PC-3 (cell line): Measurements from ENCODE around the gene RYR2. TPM values are rescaled to one million over a fixed set of nuclear protein-coding genes. Genes with fewer than 3 reads are reported as not detected.

ENCODE experiments used
- ATAC-seq: fragments of 200-7000 bp; cut with Tn5 transposase; 2 replicates; pipeline ENCODE4 v1.9.1; 2020; ENCODE audit warnings: mild to moderate bottlenecking, moderate library complexity
- BruUV-seq: library from RNA; stranded (reverse); fragments of 400-500 nt; replicated peaks from 2 replicates; lab custom pipeline; 2021; lab: Mats Ljungman, UMichigan
- CTCF ChIA-PET: fragments of 300-600 bp; sonication (Branson Sonifier 250); formaldehyde crosslinking; loops from one replicate; lab custom pipeline; 2022; ENCODE audit warnings: antibody characterized with exemption; lab: Charles Lee
- POLR2A ChIA-PET: fragments of 300-600 bp; sonication (Branson Sonifier 250); formaldehyde crosslinking; loops from one replicate; lab custom pipeline; 2022; ENCODE audit warnings: antibody characterized with exemption; ENCODE audit not compliant: unreplicated experiment; lab: Charles Lee
- DNase-seq: peaks from one replicate; pipeline ENCODE4 v3.0.0-alpha.2; 2015
- H2AFZ ChIP-seq: fragments of 300-600 bp; sonication (generic); 2 replicates; pipeline ENCODE4 v1.6.0; 2016; ENCODE audit warnings: antibody characterized with exemption, low read length
- H3F3A ChIP-seq: fragments of 300-600 bp; sonication (generic); one replicate; pipeline ENCODE4 v1.6.0; 2017; ENCODE audit warnings: antibody characterized with exemption, low read length, control low read depth, mild to moderate bottlenecking; ENCODE audit not compliant: unreplicated experiment
- H3K27ac ChIP-seq: fragments of 300-600 bp; sonication (generic); 2 replicates; pipeline ENCODE4 v1.5.1; 2016; ENCODE audit warnings: mild to moderate bottlenecking, low read length
- H3K27me3 ChIP-seq: fragments of 300-600 bp; sonication (generic); 2 replicates; pipeline ENCODE4 v1.6.1; 2016; ENCODE audit warnings: low read length, mixed read lengths
- H3K36me3 ChIP-seq: fragments of 300-600 bp; sonication (generic); 2 replicates; pipeline ENCODE4 v1.6.1; 2016; ENCODE audit warnings: low read depth, mixed run types, low read length, mixed read lengths
- H3K4me1 ChIP-seq: fragments of 300-600 bp; sonication (generic); 2 replicates; pipeline ENCODE4 v1.5.1; 2016; ENCODE audit warnings: low read length; ENCODE audit not compliant: insufficient read depth
- H3K4me2 ChIP-seq: fragments of 300-600 bp; sonication (generic); 2 replicates; pipeline ENCODE4 v1.6.0; 2016; ENCODE audit warnings: low read length
- H3K4me3 ChIP-seq: fragments of 300-600 bp; sonication (generic); 2 replicates; pipeline ENCODE4 v1.5.1; 2016; ENCODE audit warnings: mild to moderate bottlenecking, low read length, mixed read lengths
- H3K79me2 ChIP-seq: fragments of 300-600 bp; sonication (generic); 2 replicates; pipeline ENCODE4 v1.6.1; 2017; ENCODE audit warnings: low read length, mixed read lengths
- H3K9ac ChIP-seq: fragments of 300-600 bp; sonication (generic); 2 replicates; pipeline ENCODE4 v1.6.0; 2016; ENCODE audit warnings: mild to moderate bottlenecking, low read length
- H3K9me2 ChIP-seq: fragments of 300-600 bp; sonication (generic); replicated peaks from 2 replicates; pipeline ENCODE4 v1.6.1; 2016; ENCODE audit warnings: mixed run types, low read length, mixed read lengths
- H3K9me3 ChIP-seq: fragments of 300-600 bp; sonication (generic); 2 replicates; pipeline ENCODE4 v1.6.1; 2016; ENCODE audit warnings: low read length, mixed read lengths
- H4K20me1 ChIP-seq: fragments of 300-600 bp; sonication (generic); 2 replicates; pipeline ENCODE4 v1.6.1; 2016; ENCODE audit warnings: low read length, mixed read lengths
- EZH2 ChIP-seq: fragments of 300-600 bp; sonication (generic); IDR thresholded peaks from one replicate; pipeline ENCODE4 v1.6.1; 2017; ENCODE audit warnings: antibody characterized with exemption, mild to moderate bottlenecking, low read length; ENCODE audit not compliant: unreplicated experiment
- EZH2phosphoT487 ChIP-seq: fragments of 300-600 bp; sonication (generic); IDR thresholded peaks from 2 replicates; pipeline ENCODE4 v1.6.1; 2018; ENCODE audit warnings: mild to moderate bottlenecking, antibody characterized with exemption, low read length, borderline replicate concordance
- intact Hi-C: fragments of 100-400 bp; cut with micrococcal nuclease; formaldehyde crosslinking; loops from 2 replicates; pipeline ENCODE4 v1.9.0; 2023
- total RNA-seq: library from RNA; depleted of rRNA; stranded (reverse); fragments of >200 nt; gene quantifications from 2 replicates; pipeline ENCODE4 v1.2.3, GENCODE V29; 2014
- TF ChIP-seq, protein P1 (sequence below): fragments of 300-600 bp; sonication (generic); conservative IDR thresholded peaks from 2 replicates; pipeline ENCODE4 v1.5.1; 2017; ENCODE audit warnings: antibody characterized with exemption, low read depth, mild to moderate bottlenecking, low read length

RYR2 gene
- total RNA-seq, 1 experiment from 2014 or later = not detected

DNA sequence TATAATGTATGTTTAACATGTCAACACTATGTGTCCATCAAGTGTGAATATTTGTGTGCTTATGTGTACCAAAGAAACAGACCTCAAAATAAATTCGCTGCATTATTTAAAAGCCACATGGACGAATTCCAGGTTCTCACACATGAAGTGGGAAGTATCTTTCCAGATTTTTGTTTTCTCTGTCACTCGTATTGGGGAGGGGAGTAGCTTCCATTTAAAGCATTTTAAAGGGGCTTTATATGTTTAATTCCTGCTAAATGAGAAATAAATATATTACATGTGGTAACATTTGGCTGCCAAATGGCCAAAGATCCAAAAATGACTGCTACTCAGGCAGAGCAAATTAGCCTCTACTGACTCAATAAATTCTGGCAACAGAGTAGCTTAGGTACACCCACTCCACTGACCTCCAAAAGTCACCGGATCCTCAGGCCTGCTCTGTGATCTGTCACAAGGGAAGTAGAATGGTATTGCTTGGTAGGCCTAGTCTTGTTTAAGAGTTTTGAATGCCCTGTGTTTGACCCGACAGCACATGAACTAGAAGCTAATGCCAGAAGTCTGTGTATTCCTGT, 670.7 kb downstream of the RYR2 start:
- H3K4me3 ChIP-seq = no peak overlapping the region
- no peak overlapping the region for H3K4me2 ChIP-seq
- CTCF ChIA-PET = no interaction called here
- H3K4me1 ChIP-seq = no peaks in the 10 kb centered on the region
- no peaks in the 10 kb centered on the region for H3K36me3 ChIP-seq
- H3F3A ChIP-seq = no peaks in the 10 kb centered on the region
- H3K9ac ChIP-seq = no peak overlapping the region
- no peaks in the 10 kb centered on the region for H4K20me1 ChIP-seq
- H3K27ac ChIP-seq = no peak overlapping the region
- no peak for ATAC-seq
- H3K27me3 ChIP-seq = 0 out of 2 replicates have a peak, but pooled peaks cover 5% of the 10 kb centered on the region
- DNase-seq = no peak
- no peak overlapping the region for H2AFZ ChIP-seq
- no TSS peak for BruUV-seq
- POLR2A ChIA-PET = no interaction called here
- TF ChIP-seq, protein P1, sequence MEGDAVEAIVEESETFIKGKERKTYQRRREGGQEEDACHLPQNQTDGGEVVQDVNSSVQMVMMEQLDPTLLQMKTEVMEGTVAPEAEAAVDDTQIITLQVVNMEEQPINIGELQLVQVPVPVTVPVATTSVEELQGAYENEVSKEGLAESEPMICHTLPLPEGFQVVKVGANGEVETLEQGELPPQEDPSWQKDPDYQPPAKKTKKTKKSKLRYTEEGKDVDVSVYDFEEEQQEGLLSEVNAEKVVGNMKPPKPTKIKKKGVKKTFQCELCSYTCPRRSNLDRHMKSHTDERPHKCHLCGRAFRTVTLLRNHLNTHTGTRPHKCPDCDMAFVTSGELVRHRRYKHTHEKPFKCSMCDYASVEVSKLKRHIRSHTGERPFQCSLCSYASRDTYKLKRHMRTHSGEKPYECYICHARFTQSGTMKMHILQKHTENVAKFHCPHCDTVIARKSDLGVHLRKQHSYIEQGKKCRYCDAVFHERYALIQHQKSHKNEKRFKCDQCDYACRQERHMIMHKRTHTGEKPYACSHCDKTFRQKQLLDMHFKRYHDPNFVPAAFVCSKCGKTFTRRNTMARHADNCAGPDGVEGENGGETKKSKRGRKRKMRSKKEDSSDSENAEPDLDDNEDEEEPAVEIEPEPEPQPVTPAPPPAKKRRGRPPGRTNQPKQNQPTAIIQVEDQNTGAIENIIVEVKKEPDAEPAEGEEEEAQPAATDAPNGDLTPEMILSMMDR = no peak
- TF ChIP-seq EZH2 (no peak), EZH2phosphoT487 (no peak)
- intact Hi-C loops = no loop called here
- no peaks in the 10 kb centered on the region for H3K9me2 ChIP-seq
- no peaks in the 10 kb centered on the region for H3K9me3 ChIP-seq
- H3K79me2 ChIP-seq = no peaks in the 10 kb centered on the region

DNA sequence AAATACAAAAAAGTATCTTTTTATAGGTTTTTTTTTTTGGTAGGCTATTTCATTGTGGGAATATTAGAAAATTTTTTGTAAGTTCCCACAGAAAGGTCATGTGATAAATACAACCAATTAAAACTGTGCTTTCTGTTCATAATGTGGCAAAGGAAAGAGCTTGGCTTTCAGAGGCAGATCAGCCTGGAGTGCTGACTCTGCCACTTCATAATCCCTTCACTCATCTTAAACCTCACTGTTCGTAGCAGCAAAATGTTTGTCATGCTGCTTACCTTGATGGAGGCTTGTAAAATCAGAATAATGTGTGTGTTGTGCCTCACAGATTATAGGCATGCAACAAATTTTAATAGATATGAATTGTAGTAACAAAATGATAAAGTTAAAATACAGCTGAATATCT, 671.9 kb downstream of the RYR2 start:
- H3K9me2 ChIP-seq = no peaks in the 10 kb centered on the region
- no peak overlapping the region for H3K4me2 ChIP-seq
- H3K27me3 ChIP-seq = 0 out of 2 replicates have a peak, but pooled peaks cover 5% of the 10 kb centered on the region
- H2AFZ ChIP-seq = no peak overlapping the region
- H3K79me2 ChIP-seq = no peaks in the 10 kb centered on the region
- TF ChIP-seq, protein P1 = no peak
- TF ChIP-seq EZH2phosphoT487 (no peak), EZH2 (no peak)
- no peak overlapping the region for H3K27ac ChIP-seq
- no peak overlapping the region for H3K9ac ChIP-seq
- BruUV-seq = no TSS peak
- H3K36me3 ChIP-seq = no peaks in the 10 kb centered on the region
- H3K4me1 ChIP-seq = no peaks in the 10 kb centered on the region
- no peaks in the 10 kb centered on the region for H3K9me3 ChIP-seq
- no peak overlapping the region for H3K4me3 ChIP-seq
- ATAC-seq = no peak
- H4K20me1 ChIP-seq = no peaks in the 10 kb centered on the region
- no peaks in the 10 kb centered on the region for H3F3A ChIP-seq
- CTCF ChIA-PET = no interaction called here
- POLR2A ChIA-PET = no interaction called here
- no peak for DNase-seq
- intact Hi-C loops = no loop called here

DNA sequence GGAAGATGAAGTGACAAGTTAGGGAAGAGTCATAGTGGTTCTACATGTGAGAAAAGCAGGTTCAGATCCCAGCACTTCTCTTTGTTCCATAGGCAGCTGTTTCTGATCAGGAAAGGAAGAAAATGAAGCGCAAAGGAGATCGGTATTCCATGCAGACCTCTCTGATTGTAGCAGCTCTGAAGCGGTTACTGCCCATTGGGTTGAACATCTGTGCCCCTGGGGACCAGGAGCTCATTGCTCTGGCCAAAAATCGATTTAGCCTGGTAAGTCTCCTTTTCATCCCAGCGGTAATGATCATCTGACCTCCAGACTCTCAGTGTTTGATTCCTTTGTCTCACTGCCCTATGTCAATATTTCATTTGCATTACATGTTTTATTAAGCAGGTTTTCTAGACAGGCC, 675.1 kb downstream of the RYR2 start:
- Histone ChIP-seq H3F3A (no peaks in the 10 kb centered on the region), H3K27ac (no peak overlapping the region), H2AFZ (no peak overlapping the region), H4K20me1 (no peaks in the 10 kb centered on the region), H3K9me3 (no peaks in the 10 kb centered on the region), H3K4me3 (no peak overlapping the region), H3K36me3 (no peaks in the 10 kb centered on the region), H3K79me2 (no peaks in the 10 kb centered on the region), H3K27me3 (0 out of 2 replicates have a peak, but pooled peaks cover 3% of the 10 kb centered on the region), H3K9me2 (no peaks in the 10 kb centered on the region), H3K4me1 (no peaks in the 10 kb centered on the region), H3K9ac (no peak overlapping the region), H3K4me2 (no peak overlapping the region)
- no TSS peak for BruUV-seq
- DNase-seq (no peak), ATAC-seq (no peak)
- POLR2A ChIA-PET = no interaction called here
- CTCF ChIA-PET = no interaction called here
- TF ChIP-seq EZH2 (no peak), EZH2phosphoT487 (no peak)
- TF ChIP-seq, protein P1 = no peak
- intact Hi-C loops = no loop called here
